Measurements from ENCODE around the gene LKAAEAR1. TPM values are rescaled to one million over a fixed set of nuclear protein-coding genes. Genes with fewer than 3 reads are reported as not detected.
A peak's percentile ranks its signal among the peaks of the same experiment; 100 is the strongest.

The LKAAEAR1 gene
- total and polyA plus RNA-seq, 9 of the 15 experiments (the other 6 are each of a cell fraction or from before 2014, with no cell fraction given), result not detected

DNA sequence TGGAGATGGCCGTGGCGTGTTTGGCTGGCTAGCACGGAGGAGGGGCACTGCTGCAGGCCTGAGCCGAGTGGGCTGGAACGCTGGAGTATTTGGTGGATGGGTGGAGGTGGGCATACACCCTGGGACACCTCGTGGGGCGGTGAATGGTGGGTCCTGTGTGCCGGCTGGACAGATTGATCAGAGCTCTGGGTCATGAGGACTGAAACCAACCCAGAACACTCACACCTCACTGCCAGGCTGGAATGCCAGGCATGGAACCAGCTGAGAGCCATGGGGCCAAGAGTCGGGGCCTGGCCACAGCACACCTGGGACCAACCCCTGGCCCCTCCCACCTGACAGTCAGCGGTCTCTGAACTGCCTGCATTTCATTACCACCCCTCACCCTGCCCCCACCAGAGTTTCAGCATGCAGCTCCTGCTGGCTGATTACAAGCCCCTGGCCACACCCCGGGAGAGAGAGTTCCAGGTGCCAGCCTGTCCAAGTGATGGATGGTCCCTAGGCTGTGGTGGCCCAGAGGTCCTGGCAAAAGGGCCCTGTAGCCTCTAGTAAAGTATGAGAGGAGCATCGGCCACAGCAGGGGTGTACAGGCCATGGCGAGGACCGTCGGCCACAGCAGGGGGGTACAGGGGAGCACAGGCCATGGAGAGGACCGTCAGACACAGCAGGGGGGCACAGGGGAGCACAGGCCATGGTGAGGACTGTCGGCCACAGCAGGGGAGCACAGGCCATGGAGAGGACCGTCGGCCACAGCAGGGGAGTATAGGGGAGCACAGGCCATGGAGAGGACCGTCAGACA, 19.9 kb upstream of the LKAAEAR1 start:
- DNase-seq (ENCODE audit: extremely low read depth in 1 of 4, low spot score in 3 of 4) (no peak), ATAC-seq (no peak), FAIRE-seq (no peak)
- no peaks in the 10 kb centered on the region for H3K36me3 ChIP-seq (ENCODE audit: control insufficient read depth, insufficient read depth, low read length)
- no peak overlapping the region for H3K4me2 ChIP-seq (ENCODE audit: insufficient read depth, low read length)
- H3K4me1 ChIP-seq (replicated peaks in 1 of 2; ENCODE audit: control insufficient read depth in 2 of 2, insufficient read depth in 2 of 2, low read length in 2 of 2), result peaks cover 0 to 51% of the 10 kb centered on the region in 2 experiments; a peak in 4 of 5 replicates
- no peaks in the 10 kb centered on the region for H3K79me2 ChIP-seq (ENCODE audit: control insufficient read depth, insufficient read depth, low read length)
- peaks cover 46 to 86% of the 10 kb centered on the region in 2 experiments for H3K27me3 ChIP-seq (ENCODE audit: control insufficient read depth in 2 of 2, insufficient read depth in 2 of 2, low read length in 2 of 2)
- TF ChIP-seq ZNF696 (CRISPR knock-in tag; conservative IDR thresholded peaks at IDR 0.05), result no peak
- peak; percentile 10 for TF ChIP-seq MEIS2 (IDR thresholded peaks at IDR 0.05; ENCODE audit: partially characterized antibody)
- intact Hi-C loops (cut with micrococcal nuclease), result no loop called here
- H3K9ac ChIP-seq (ENCODE audit: insufficient read depth in 1 of 2, low read depth in 2 of 2, low read length in 2 of 2), result no peak overlapping the region
- no peaks in the 10 kb centered on the region for H3K9me3 ChIP-seq (replicated peaks; ENCODE audit: control insufficient read depth, insufficient read depth, low read depth, low read length)
- peaks cover 16% of the 10 kb centered on the region for H4K20me1 ChIP-seq (replicated peaks; ENCODE audit: control insufficient read depth, insufficient read depth, low read length)
- POLR2A ChIA-PET, result no interaction called here
- in situ Hi-C loops (cut with MboI), result no loop called here
- H2AFZ ChIP-seq (ENCODE audit: low read depth, low read length), result no peak overlapping the region
- no peak overlapping the region for H3K4me3 ChIP-seq
- no TSS peak for BruUV-seq (replicated peaks)
- CTCF ChIA-PET (ENCODE audit: low intra/inter-chr PET ratio), result no interaction called here
- H3K9me1 ChIP-seq (ENCODE audit: control insufficient read depth, insufficient read depth, low read length), result peaks cover 2% of the 10 kb centered on the region
- WGBS (ENCODE audit: insufficient coverage, low coverage, missing lambda C conversion rate), result 2% methylated on average over 19 of the region's 20 CpGs
- no peak overlapping the region for H3K27ac ChIP-seq (ENCODE audit: extremely low read depth, low read depth, low read length)

DNA sequence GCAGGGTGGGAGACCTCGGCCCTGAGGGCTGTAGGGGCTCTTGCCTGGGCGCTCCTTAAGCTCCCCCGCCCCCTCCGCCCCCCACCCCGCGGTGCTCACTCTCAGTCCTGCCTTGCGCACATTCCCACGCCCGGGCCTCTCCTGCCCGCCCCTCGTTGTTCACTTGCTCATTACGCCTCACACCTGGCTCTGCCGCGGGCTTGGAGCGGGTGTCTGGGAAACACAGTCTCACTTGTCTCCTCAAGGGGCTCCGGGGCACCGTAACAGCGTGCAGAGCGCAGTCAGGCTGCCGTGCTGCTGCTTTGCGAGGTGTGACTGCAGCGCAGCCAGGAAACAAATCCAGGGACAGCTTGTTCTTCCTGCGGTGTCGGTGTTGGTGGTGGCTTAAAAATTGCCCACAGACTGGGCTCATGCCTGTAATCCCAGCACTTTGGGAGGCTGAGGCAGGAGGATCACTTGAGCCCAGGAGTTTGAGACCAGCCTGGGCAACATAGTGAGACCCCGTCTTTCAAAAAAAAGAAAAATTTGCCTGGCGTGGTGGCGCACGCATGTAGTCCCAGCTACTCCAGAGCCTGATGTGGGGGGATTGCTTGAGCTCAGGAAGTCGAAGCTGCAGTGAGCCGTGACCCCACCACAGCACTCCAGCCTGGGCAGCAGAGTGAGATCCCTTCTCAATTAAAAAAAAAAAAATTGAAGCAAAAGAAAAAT, 18.6 kb upstream of the LKAAEAR1 start:
- no peak for TF ChIP-seq ZFX (CRISPR knock-in tag; IDR thresholded peaks at IDR 0.05)
- TF ChIP-seq RBFOX2 (IDR thresholded peaks at IDR 0.05; ENCODE audit: low read depth, low read length), result 0 out of 2 replicates have a peak, but pooled peaks have one; percentile 7
- peak; percentile 19 for TF ChIP-seq HNRNPLL (IDR thresholded peaks at IDR 0.05; ENCODE audit: low read depth, low read length, poor library complexity, severe bottlenecking)
- TF ChIP-seq ZNF121 (CRISPR knock-in tag; conservative IDR thresholded peaks at IDR 0.05), result peak; percentile 95
- WGBS (ENCODE audit: insufficient coverage, low coverage, missing lambda C conversion rate), result 5% methylated on average over 16 of the region's 30 CpGs
- no TSS peak for BruUV-seq (replicated peaks)
- intact Hi-C loops (cut with micrococcal nuclease), result no loop called here
- Histone ChIP-seq H2AFZ (ENCODE audit: low read depth, low read length) (peak overlapping the region; percentile 79; the same call in 1 of the 2 replicates), H3K9me1 (ENCODE audit: control insufficient read depth, insufficient read depth, low read length) (peaks cover 2% of the 10 kb centered on the region), H3K36me3 (ENCODE audit: control insufficient read depth, insufficient read depth, low read length) (no peaks in the 10 kb centered on the region), H3K79me2 (ENCODE audit: control insufficient read depth, insufficient read depth, low read length) (no peaks in the 10 kb centered on the region), H3K4me1 (replicated peaks in 1 of 2; ENCODE audit: control insufficient read depth in 2 of 2, insufficient read depth in 2 of 2, low read length in 2 of 2) (peaks cover 0 to 51% of the 10 kb centered on the region in 2 experiments; a peak in 4 of 5 replicates), H3K27ac (ENCODE audit: extremely low read depth, low read depth, low read length) (no peak overlapping the region), H3K9ac (ENCODE audit: insufficient read depth in 1 of 2, low read depth in 2 of 2, low read length in 2 of 2) (peak overlapping the region in 1 of 2 experiments; percentile 86; a peak in 2 of 4 replicates), H3K27me3 (ENCODE audit: control insufficient read depth in 2 of 2, insufficient read depth in 2 of 2, low read length in 2 of 2) (peaks cover 53 to 89% of the 10 kb centered on the region in 2 experiments), H3K4me3 (peak overlapping the region; percentile 46; the same call in 1 of the 2 replicates), H3K9me3 (replicated peaks; ENCODE audit: control insufficient read depth, insufficient read depth, low read depth, low read length) (no peaks in the 10 kb centered on the region), H4K20me1 (replicated peaks; ENCODE audit: control insufficient read depth, insufficient read depth, low read length) (peaks cover 16% of the 10 kb centered on the region), H3K4me2 (ENCODE audit: insufficient read depth, low read length) (peak overlapping the region; percentile 58; the same call in 1 of the 2 replicates)
- CTCF ChIA-PET (ENCODE audit: low intra/inter-chr PET ratio), result interaction anchor here (1.3 kb wide), 1 partner anchor 18 kb away, joined by 5 read pairs; no protein-coding TSS in a partner anchor
- no peak for FAIRE-seq
- DNase-seq (ENCODE audit: extremely low read depth in 1 of 4, low spot score in 3 of 4), result peak in 2 of 4 experiments; percentile 32 to 33
- in situ Hi-C loops (cut with MboI), result no loop called here
- POLR2A ChIA-PET, result no interaction called here
- ATAC-seq, result peak; percentile 25

Data from K562 (cell line).